SK-N-MC (cell line): Measurements from ENCODE around the gene SERINC3.

Experiments
- EZH2 ChIP-seq: fragments of 200-600 bp; sonication (generic); IDR thresholded peaks from one replicate; pipeline ENCODE4 v1.6.1; 2017; ENCODE audit warnings: antibody characterized with exemption
- POLR2AphosphoS5 ChIP-seq: IDR thresholded peaks from 2 replicates; pipeline ENCODE4 v1.6.1; 2012; ENCODE audit warnings: mild to moderate bottlenecking, low read depth, low read length, borderline replicate concordance

- TF ChIP-seq POLR2AphosphoS5 = no peak
- TF ChIP-seq EZH2 = no peak
Observed at GRCh38 chr20:44559302-44559701, 37.4 kb upstream of the SERINC3 start.
